ENCODE results near the gene FSD1L.
"Not testable (repeated sequence)": the region's sequence is repeated elsewhere in the genome, so short reads cannot be mapped to it uniquely, and the experiment has no call there.

Gene FSD1L

DNA sequence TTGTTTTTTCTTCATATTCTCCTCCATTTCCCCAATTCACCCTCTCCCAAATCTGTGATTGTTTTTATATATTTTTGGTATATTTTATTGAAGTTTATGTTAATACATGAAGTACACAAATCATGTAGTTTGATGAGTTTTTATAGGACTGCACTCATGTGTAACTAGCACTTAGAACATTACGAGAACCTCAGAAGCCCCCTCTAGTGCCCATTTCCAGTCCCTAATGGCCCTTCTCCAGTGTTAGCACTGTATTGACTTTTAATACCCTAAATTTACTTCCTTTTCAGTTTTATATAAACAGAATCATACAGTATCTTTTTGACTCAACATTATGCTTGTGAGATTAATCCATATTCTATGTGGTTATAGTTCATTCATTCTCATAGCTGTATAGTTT, 91.6 kb downstream of the FSD1L start:
- Mint-ChIP-seq H3K27ac (no peak overlapping the region), H3K4me1 (peaks cover 25% of the 10 kb centered on the region), H3K9me3 (peaks cover 3% of the 10 kb centered on the region), H3K4me3 (no peak overlapping the region), H3K27me3 (no peaks in the 10 kb centered on the region), H3K36me3 (peaks cover 17% of the 10 kb centered on the region)
- ATAC-seq = no peak

DNA sequence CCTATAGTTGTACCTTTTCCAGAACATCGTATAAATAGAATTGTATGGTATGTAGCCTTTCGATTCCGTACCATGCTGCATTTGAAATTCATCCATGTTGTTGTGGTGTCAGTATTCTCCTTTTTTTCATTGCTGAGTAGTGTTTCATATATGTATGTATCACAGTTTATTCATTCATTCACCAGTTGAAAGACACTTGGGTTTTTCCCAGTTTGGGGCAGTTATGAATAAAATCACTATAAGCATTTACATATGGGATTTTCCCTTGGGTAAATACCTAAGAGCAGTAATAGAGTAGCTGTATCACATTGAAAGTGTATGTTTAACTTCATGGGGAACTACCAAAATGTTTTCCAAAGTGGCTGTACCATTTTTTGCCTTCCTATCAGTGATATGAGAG, 94.0 kb downstream of the FSD1L start:
- H3K36me3 Mint-ChIP-seq = peaks cover 6% of the 10 kb centered on the region
- H3K4me3 Mint-ChIP-seq = no peak overlapping the region
- peaks cover 3% of the 10 kb centered on the region for H3K9me3 Mint-ChIP-seq
- peak; percentile 89 for ATAC-seq
- no peak overlapping the region for H3K27ac Mint-ChIP-seq
- H3K27me3 Mint-ChIP-seq = no peaks in the 10 kb centered on the region
- H3K4me1 Mint-ChIP-seq = peaks cover 13% of the 10 kb centered on the region

DNA sequence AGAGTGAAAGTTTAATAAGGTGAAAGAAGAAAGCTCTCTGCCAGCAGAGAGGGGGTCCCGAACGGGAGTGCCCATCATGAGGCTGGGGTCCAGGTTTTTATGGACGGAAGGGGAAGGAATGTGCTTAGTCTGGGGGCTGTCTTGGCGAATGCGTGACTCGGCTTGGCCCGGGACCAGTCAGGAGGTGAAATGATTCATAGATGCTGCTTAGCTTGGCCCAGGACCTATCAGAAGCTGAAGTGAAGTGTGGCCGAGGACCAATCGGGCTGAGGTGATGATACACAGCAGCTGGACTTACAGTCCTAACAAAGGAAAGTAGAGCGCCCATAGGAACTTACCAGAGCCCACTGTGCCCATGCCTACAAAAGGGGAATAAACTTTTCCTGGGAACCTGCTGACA, 106.2 kb downstream of the FSD1L start:
- Mint-ChIP-seq H3K36me3 (no peaks in the 10 kb centered on the region), H3K4me3 (no peak overlapping the region), H3K27me3 (no peaks in the 10 kb centered on the region), H3K4me1 (peaks cover 7% of the 10 kb centered on the region), H3K9me3 (no peaks in the 10 kb centered on the region), H3K27ac (no peak overlapping the region)
- ATAC-seq = no peak

DNA sequence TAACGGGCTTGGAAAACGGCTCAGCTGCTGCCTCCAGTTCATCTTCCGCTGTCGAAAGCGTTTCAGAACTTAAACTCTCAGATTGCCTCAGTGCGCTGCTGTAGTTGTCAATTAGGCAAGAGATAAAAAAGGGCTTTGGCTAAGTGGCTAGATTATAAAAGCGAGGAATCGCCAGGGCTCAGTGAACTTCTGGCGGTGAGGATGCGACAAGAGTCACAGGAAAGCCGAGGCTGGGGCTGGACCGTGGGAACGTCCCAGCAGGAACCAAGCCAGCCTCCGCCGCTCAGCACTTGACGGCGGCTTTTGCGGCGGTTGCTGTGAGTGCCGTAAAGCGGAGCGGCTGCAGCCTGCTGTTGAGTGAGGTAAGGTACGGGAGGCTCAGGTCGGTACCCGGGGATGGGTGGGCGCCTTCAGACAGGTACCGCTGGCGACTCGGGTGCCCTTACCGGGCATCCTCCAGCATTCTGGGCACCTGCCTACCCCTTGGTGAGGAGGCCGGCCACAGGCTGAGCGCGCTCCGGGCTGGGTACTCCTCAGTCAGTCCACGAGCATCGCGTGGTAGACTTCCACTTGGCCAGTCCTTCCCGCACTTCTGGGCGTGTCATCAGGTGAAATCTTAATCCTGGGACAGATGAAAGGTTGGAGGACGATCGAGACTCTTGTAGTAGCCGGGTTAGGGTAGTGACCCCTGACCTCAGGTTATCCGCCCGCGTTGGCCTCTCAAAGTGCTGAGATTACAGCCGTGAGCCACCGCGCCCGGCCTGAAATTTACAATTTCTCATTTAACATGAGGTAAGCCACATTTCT, 110.2 kb downstream of the FSD1L start, which contains the start of gene FKTN:
FKTN (plus strand) TSS at position 328 of the 807 bp plus-strand sequence. CDS start 16,902 bp downstream, outside the sequence.
- peaks cover 20% of the 10 kb centered on the region for H3K36me3 Mint-ChIP-seq
- no peaks in the 10 kb centered on the region for H3K9me3 Mint-ChIP-seq
- peak within 1 kb of the TSS; percentile 81 for H3K27ac Mint-ChIP-seq
- peaks cover 15% of the 10 kb centered on the region for H3K4me1 Mint-ChIP-seq
- peak; percentile 96 for ATAC-seq
- peak within 1 kb of the TSS; percentile 89 for H3K4me3 Mint-ChIP-seq
- no peaks in the 10 kb centered on the region for H3K27me3 Mint-ChIP-seq

DNA sequence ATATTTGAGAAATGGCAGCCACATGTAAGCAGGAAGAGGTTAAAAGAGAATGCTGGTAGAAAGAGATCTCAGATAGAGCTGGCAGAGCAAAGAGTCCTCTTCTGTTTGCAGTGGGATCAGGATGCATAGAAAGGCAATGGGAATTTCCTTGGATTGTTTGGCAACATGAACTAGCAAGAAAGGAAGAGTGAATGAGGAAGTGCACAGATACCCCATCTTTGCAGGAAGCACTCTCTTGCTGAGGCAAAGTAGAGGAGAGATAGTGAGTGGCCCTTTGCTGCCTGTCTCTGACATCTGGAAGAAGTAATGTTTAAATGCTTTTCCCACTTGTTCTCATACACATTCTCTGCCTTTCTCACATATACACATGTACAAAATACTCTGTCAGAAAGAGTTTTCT, 124.6 kb downstream of the FSD1L start:
- Mint-ChIP-seq H3K36me3 (peaks cover 44% of the 10 kb centered on the region), H3K27me3 (no peaks in the 10 kb centered on the region), H3K4me1 (no peaks in the 10 kb centered on the region), H3K4me3 (no peak overlapping the region), H3K27ac (no peak overlapping the region), H3K9me3 (peaks cover 22% of the 10 kb centered on the region)
- ATAC-seq = no peak

- not testable (repeated sequence) for H3K9me3 Mint-ChIP-seq, H3K4me1 Mint-ChIP-seq, ATAC-seq, H3K27ac Mint-ChIP-seq, H3K27me3 Mint-ChIP-seq, H3K4me3 Mint-ChIP-seq
- peaks cover 35% of the 10 kb centered on the region for H3K36me3 Mint-ChIP-seq
Measured at GRCh38 chr9:105579952-105580351, 132.1 kb downstream of the FSD1L start.

GRCh38 chr9:105581550-105581949, 133.7 kb downstream of the FSD1L start:
- H3K4me3 Mint-ChIP-seq, H3K27me3 Mint-ChIP-seq, H3K9me3 Mint-ChIP-seq, ATAC-seq, H3K4me1 Mint-ChIP-seq, H3K27ac Mint-ChIP-seq: not testable (repeated sequence)
- H3K36me3 Mint-ChIP-seq = peaks cover 21% of the 10 kb centered on the region

DNA sequence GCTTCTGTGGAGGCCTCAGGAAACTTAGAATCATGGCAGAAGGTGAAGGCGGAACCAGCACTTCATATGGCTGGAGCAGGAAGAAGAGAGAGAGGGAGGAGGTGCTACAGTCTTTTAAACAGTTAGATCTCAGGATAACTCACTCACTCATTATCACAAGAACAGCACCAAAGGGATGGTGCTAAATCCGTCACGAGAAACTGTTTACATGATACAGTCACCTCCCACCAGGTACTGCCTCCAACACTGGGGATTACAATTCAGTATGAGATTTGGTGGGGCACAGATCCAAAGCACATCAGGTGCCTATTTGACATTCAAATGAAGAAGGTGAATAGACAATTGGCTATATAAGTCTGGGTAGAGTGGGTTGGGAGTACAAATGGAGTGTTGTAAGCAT, 145.3 kb downstream of the FSD1L start:
- ATAC-seq = no peak
- peaks cover 8% of the 10 kb centered on the region for H3K36me3 Mint-ChIP-seq
- H3K9me3 Mint-ChIP-seq = peaks cover 10% of the 10 kb centered on the region
- H3K4me3 Mint-ChIP-seq = no peak overlapping the region
- no peaks in the 10 kb centered on the region for H3K27me3 Mint-ChIP-seq
- no peak overlapping the region for H3K27ac Mint-ChIP-seq
- no peaks in the 10 kb centered on the region for H3K4me1 Mint-ChIP-seq
